ENCODE data around the gene KDM4B. TPM values are rescaled to one million over a fixed set of nuclear protein-coding genes. Genes with fewer than 3 reads are reported as not detected.

Gene KDM4B
- total and polyA plus RNA-seq, 2 donors (not counting 1 experiment from before 2014, with no cell fraction given) = 6.4 to 14.4 TPM

- Histone ChIP-seq H3K36me3 (ENCODE audit: control insufficient read depth, insufficient read depth, low read length) (no peaks in the 10 kb centered on the region), H3K27ac (ENCODE audit: insufficient read depth, low read length) (no peak overlapping the region), H3K4me1 (ENCODE audit: control insufficient read depth, extremely low read depth, insufficient read depth, low read length) (peaks cover 18% of the 10 kb centered on the region), H4K20me1 (ENCODE audit: control insufficient read depth, extremely low read depth, insufficient read depth, low read length) (peaks cover 2% of the 10 kb centered on the region), H3K9ac (ENCODE audit: insufficient read depth, low read length) (no peak overlapping the region), H3K4me3 (replicated peaks in 1 of 4; ENCODE audit: control extremely low read depth in 1 of 4, insufficient read depth in 1 of 4, low read depth in 3 of 4, low read length in 4 of 4) (no peak overlapping the region), H3K27me3 (ENCODE audit: control insufficient read depth, insufficient read depth, low read length) (no peaks in the 10 kb centered on the region), H3K79me2 (ENCODE audit: control insufficient read depth, insufficient read depth, low read length) (peaks cover 48% of the 10 kb centered on the region), H2AFZ (ENCODE audit: low read length) (no peak overlapping the region), H3K9me3 (ENCODE audit: control insufficient read depth, insufficient read depth, low read depth, low read length) (no peaks in the 10 kb centered on the region), H3K4me2 (ENCODE audit: extremely low read depth, insufficient read depth, low read length) (no peak overlapping the region)
- no peak for DNase-seq (ENCODE audit: low read depth in 2 of 2)
- TF ChIP-seq EZH2 (IDR thresholded peaks at IDR 0.05; ENCODE audit: low read length, missing control alignments) = no peak
- TF ChIP-seq CTCF (conservative IDR thresholded peaks at IDR 0.05 in 1 of 2, IDR thresholded peaks at IDR 0.05 in 1 of 2; ENCODE audit: low read depth in 1 of 2, low read length in 2 of 2) = no peak
These were observed 12.7 kb downstream of the KDM4B start for GRCh38 chr19:4981681-4981958.

- Histone ChIP-seq H4K20me1 (ENCODE audit: control insufficient read depth, extremely low read depth, insufficient read depth, low read length) (peaks cover 2% of the 10 kb centered on the region), H2AFZ (ENCODE audit: low read length) (no peak overlapping the region), H3K27me3 (ENCODE audit: control insufficient read depth, insufficient read depth, low read length) (no peaks in the 10 kb centered on the region), H3K4me3 (replicated peaks in 1 of 4; ENCODE audit: control extremely low read depth in 1 of 4, insufficient read depth in 1 of 4, low read depth in 3 of 4, low read length in 4 of 4) (no peak overlapping the region), H3K4me2 (ENCODE audit: extremely low read depth, insufficient read depth, low read length) (no peak overlapping the region), H3K36me3 (ENCODE audit: control insufficient read depth, insufficient read depth, low read length) (no peaks in the 10 kb centered on the region), H3K9me3 (ENCODE audit: control insufficient read depth, insufficient read depth, low read depth, low read length) (no peaks in the 10 kb centered on the region), H3K4me1 (ENCODE audit: control insufficient read depth, extremely low read depth, insufficient read depth, low read length) (peaks cover 15% of the 10 kb centered on the region), H3K79me2 (ENCODE audit: control insufficient read depth, insufficient read depth, low read length) (peaks cover 52% of the 10 kb centered on the region), H3K27ac (ENCODE audit: insufficient read depth, low read length) (no peak overlapping the region), H3K9ac (ENCODE audit: insufficient read depth, low read length) (no peak overlapping the region)
- TF ChIP-seq EZH2 (IDR thresholded peaks at IDR 0.05; ENCODE audit: low read length, missing control alignments) = no peak
- no peak for TF ChIP-seq CTCF (conservative IDR thresholded peaks at IDR 0.05 in 1 of 2, IDR thresholded peaks at IDR 0.05 in 1 of 2; ENCODE audit: low read depth in 1 of 2, low read length in 2 of 2)
- DNase-seq (ENCODE audit: low read depth in 2 of 2) = no peak
These were observed 14.6 kb downstream of the KDM4B start for GRCh38 chr19:4983346-4984105.

- no peak for DNase-seq (ENCODE audit: low read depth in 2 of 2)
- H3K27me3 ChIP-seq (ENCODE audit: control insufficient read depth, insufficient read depth, low read length) = no peaks in the 10 kb centered on the region
- TF ChIP-seq EZH2 (IDR thresholded peaks at IDR 0.05; ENCODE audit: low read length, missing control alignments) (no peak), CTCF (conservative IDR thresholded peaks at IDR 0.05 in 1 of 2, IDR thresholded peaks at IDR 0.05 in 1 of 2; ENCODE audit: low read depth in 1 of 2, low read length in 2 of 2) (no peak)
- H4K20me1 ChIP-seq (ENCODE audit: control insufficient read depth, extremely low read depth, insufficient read depth, low read length) = peaks cover 2% of the 10 kb centered on the region
- no peaks in the 10 kb centered on the region for H3K36me3 ChIP-seq (ENCODE audit: control insufficient read depth, insufficient read depth, low read length)
- no peak overlapping the region for H3K9ac ChIP-seq (ENCODE audit: insufficient read depth, low read length)
- no peak overlapping the region for H3K4me3 ChIP-seq (replicated peaks in 1 of 4; ENCODE audit: control extremely low read depth in 1 of 4, insufficient read depth in 1 of 4, low read depth in 3 of 4, low read length in 4 of 4)
- H3K9me3 ChIP-seq (ENCODE audit: control insufficient read depth, insufficient read depth, low read depth, low read length) = no peaks in the 10 kb centered on the region
- peaks cover 17% of the 10 kb centered on the region for H3K4me1 ChIP-seq (ENCODE audit: control insufficient read depth, extremely low read depth, insufficient read depth, low read length)
- H3K27ac ChIP-seq (ENCODE audit: insufficient read depth, low read length) = no peak overlapping the region
- no peak overlapping the region for H3K4me2 ChIP-seq (ENCODE audit: extremely low read depth, insufficient read depth, low read length)
- peaks cover 49% of the 10 kb centered on the region for H3K79me2 ChIP-seq (ENCODE audit: control insufficient read depth, insufficient read depth, low read length)
- no peak overlapping the region for H2AFZ ChIP-seq (ENCODE audit: low read length)
These were observed 15.1 kb downstream of the KDM4B start for GRCh38 chr19:4984106-4984380.
